IMR-90 (cell line): ENCODE data around the gene SH2B3. TPM values are rescaled to one million over a fixed set of nuclear protein-coding genes. Genes with fewer than 3 reads are reported as not detected.

Experiments used
- ATAC-seq: fragments of 200-7000 bp; cut with Tn5 transposase; 2 replicates; pipeline ENCODE4 v1.9.1; 2020; ENCODE audit warnings: low read depth, mild to moderate bottlenecking, moderate library complexity
- BruUV-seq: library from RNA; stranded (reverse); fragments of 400-500 nt; replicated peaks from 2 replicates; lab custom pipeline; 2021; lab: Mats Ljungman, UMichigan
- CTCF ChIA-PET: fragments of 300-600 bp; formaldehyde crosslinking; extraction: SDS; loops from one replicate; lab custom pipeline; 2021; ENCODE audit warnings: antibody characterized with exemption; lab: Yijun Ruan, JAX
- POLR2A ChIA-PET: fragments of 300-600 bp; sonication (Branson Sonifier 250); formaldehyde crosslinking; loops from one replicate; lab custom pipeline; 2022; ENCODE audit warnings: antibody characterized with exemption; ENCODE audit not compliant: unreplicated experiment; lab: Charles Lee
- DNase-seq: peaks from one replicate; pipeline ENCODE4 v3.0.0; 2013
- H2AFZ ChIP-seq: replicated peaks from 2 replicates; pipeline ENCODE3; 2013; ENCODE audit warnings: low read length, mild to moderate bottlenecking; ENCODE audit not compliant: poor library complexity
- H2AK5ac ChIP-seq: 2 replicates; pipeline ENCODE4 v1.6.1; 2013; ENCODE audit warnings: low read depth, low read length, inconsistent platforms
- H2AK9ac ChIP-seq: replicated peaks from 2 replicates; pipeline ENCODE3; 2013; ENCODE audit warnings: mild to moderate bottlenecking, low read depth, low read length, moderate library complexity; ENCODE audit not compliant: poor library complexity
- H2BK120ac ChIP-seq: 2 replicates; pipeline ENCODE4 v1.6.1; 2013; ENCODE audit warnings: low read depth, low read length, inconsistent platforms
- H2BK15ac ChIP-seq: 3 replicates; pipeline ENCODE4 v1.6.1; 2013; ENCODE audit warnings: low read depth, low read length, inconsistent platforms
- H2BK20ac ChIP-seq: 2 replicates; pipeline ENCODE4 v1.6.1; 2013; ENCODE audit warnings: low read depth, mild to moderate bottlenecking, inconsistent platforms, low read length, moderate library complexity
- H2BK5ac ChIP-seq: 2 replicates; pipeline ENCODE4 v1.6.1; 2013; ENCODE audit warnings: mild to moderate bottlenecking, low read depth, low read length, inconsistent platforms; ENCODE audit not compliant: poor library complexity, severe bottlenecking
- H3K14ac ChIP-seq: replicated peaks from 2 replicates; pipeline ENCODE4 v1.6.1; 2013; ENCODE audit warnings: low read depth, low read length, inconsistent platforms
- H3K18ac ChIP-seq: 2 replicates; pipeline ENCODE4 v1.6.1; 2013; ENCODE audit warnings: low read depth, low read length, control low read depth
- H3K23ac ChIP-seq: 2 replicates; pipeline ENCODE4 v1.6.1; 2013; ENCODE audit warnings: low read depth, low read length, inconsistent platforms
- H3K27ac ChIP-seq: 2 replicates; pipeline ENCODE4 v1.5.1; 2013; ENCODE audit warnings: mild to moderate bottlenecking, control low read depth, low read length; ENCODE audit not compliant: insufficient read depth
- H3K27me3 ChIP-seq: 2 replicates; pipeline ENCODE4 v1.6.1; 2013; ENCODE audit warnings: low read length; ENCODE audit not compliant: control insufficient read depth, insufficient read depth
- H3K36me3 ChIP-seq: 2 replicates; pipeline ENCODE4 v1.6.1; 2013; ENCODE audit warnings: low read length, mixed read lengths; ENCODE audit not compliant: control insufficient read depth, insufficient read depth
- H3K4ac ChIP-seq: 2 replicates; pipeline ENCODE4 v1.6.1; 2013; ENCODE audit warnings: low read depth, low read length, inconsistent platforms
- H3K4me1 ChIP-seq: 2 replicates; pipeline ENCODE4 v1.6.1; 2013; ENCODE audit warnings: low read length, mixed read lengths; ENCODE audit not compliant: control insufficient read depth, insufficient read depth
- H3K4me2 ChIP-seq: 2 replicates; pipeline ENCODE4 v1.6.1; 2013; ENCODE audit warnings: low read depth, mild to moderate bottlenecking, control low read depth, low read length, moderate library complexity
- H3K4me3 ChIP-seq: 2 replicates; pipeline ENCODE4 v1.5.1; 2013; ENCODE audit warnings: low read depth, mild to moderate bottlenecking, control low read depth, low read length, moderate library complexity; ENCODE audit not compliant: insufficient read depth
- H3K56ac ChIP-seq: 2 replicates; pipeline ENCODE4 v1.6.1; 2013; ENCODE audit warnings: low read length, inconsistent platforms; ENCODE audit not compliant: insufficient read depth; ENCODE audit errors: extremely low read depth
- H3K79me1 ChIP-seq, 2 experiments: 2 replicates each; pipeline ENCODE4 v1.6.1; 2013; ENCODE audit warnings: low read length in 2 of 2, inconsistent platforms in 1 of 2, low read depth in 1 of 2
- H3K9ac ChIP-seq: 2 replicates; pipeline ENCODE4 v1.6.1; 2013; ENCODE audit warnings: low read depth, low read length, control low read depth
- H3K9me1 ChIP-seq: 2 replicates; pipeline ENCODE4 v1.6.1; 2013; ENCODE audit warnings: low read length, inconsistent platforms; ENCODE audit not compliant: insufficient read depth
- H3K9me3 ChIP-seq: 2 replicates; pipeline ENCODE4 v1.6.1; 2013; ENCODE audit warnings: low read length; ENCODE audit not compliant: control insufficient read depth, insufficient read depth
- H4K20me1 ChIP-seq: 2 replicates; pipeline ENCODE4 v1.6.1; 2013; ENCODE audit warnings: low read length, inconsistent platforms; ENCODE audit not compliant: insufficient read depth
- H4K5ac ChIP-seq: 2 replicates; pipeline ENCODE4 v1.6.1; 2013; ENCODE audit warnings: mild to moderate bottlenecking, low read depth, low read length, control low read depth
- H4K8ac ChIP-seq, 2 experiments: 2 replicates each; pipeline ENCODE4 v1.6.1; 2013; ENCODE audit warnings: low read depth in 2 of 2, low read length in 2 of 2, control low read depth in 1 of 2, inconsistent platforms in 1 of 2
- H4K91ac ChIP-seq: 2 replicates; pipeline ENCODE4 v1.6.1; 2013; ENCODE audit warnings: low read depth, low read length, inconsistent platforms; ENCODE audit not compliant: insufficient read depth
- BHLHE40 ChIP-seq: fragments of 150-350 bp; IDR thresholded peaks from 2 replicates; pipeline ENCODE4 v1.6.1; 2016; ENCODE audit warnings: mild to moderate bottlenecking, low read depth, low read length
- CHD1 ChIP-seq: IDR thresholded peaks from 2 replicates; pipeline ENCODE4 v1.6.1; 2012; ENCODE audit warnings: low read depth, low read length, improper control_type of control experiment
- ELK1 ChIP-seq: fragments of 150-350 bp; IDR thresholded peaks from 2 replicates; pipeline ENCODE4 v1.6.1; 2016; ENCODE audit warnings: low read depth, mild to moderate bottlenecking, low read length, moderate library complexity, borderline replicate concordance
- MXI1 ChIP-seq: IDR thresholded peaks from 2 replicates; pipeline ENCODE4 v1.6.1; 2012; ENCODE audit warnings: low read depth, mild to moderate bottlenecking, low read length, moderate library complexity, borderline replicate concordance
- SMC3 ChIP-seq: fragments of 150-350 bp; IDR thresholded peaks from 2 replicates; pipeline ENCODE4 v1.6.1; 2016; ENCODE audit warnings: low read depth, mild to moderate bottlenecking, antibody characterized with exemption, low read length, moderate library complexity
- WGBS, 2 experiments: methylation state at CpG; one replicate each; pipeline versions ENCODE4 v1.1.5 to v1.1.7; 2013; ENCODE audit warnings: missing lambda C conversion rate in 2 of 2; ENCODE audit not compliant: insufficient read length in 1 of 2; ENCODE audit errors: extremely low coverage in 2 of 2; 5-methylcytosine and 5-hydroxymethylcytosine counted together
- dilution Hi-C: fragments of 300-500 bp; cut with HindIII; formaldehyde crosslinking; loops from one replicate; pipeline ENCODE4 v1.14.3; 2018; ENCODE audit warnings: low sequenced_read_pairs; ENCODE audit not compliant: unreplicated experiment
- in situ Hi-C: fragments of 300-500 bp; cut with MboI; formaldehyde crosslinking; loops from 3 replicates; pipeline ENCODE4 v1.14.3; 2019; ENCODE audit warnings: low sequenced_read_pairs, inconsistent platforms, mixed read lengths
- intact Hi-C: fragments of 100-400 bp; cut with micrococcal nuclease; formaldehyde crosslinking; loops from 2 replicates; pipeline ENCODE4 v1.10.0; 2022
- polyA plus RNA-seq, 3 experiments: library from polyadenylated mRNA; depleted of rRNA; stranded (reverse); fragments of >200 nt; gene quantifications; 2 replicates each; pipeline ENCODE4 v1.2.3, GENCODE V29; 2012; ENCODE audit warnings: low replicate concordance in 1 of 3
- total RNA-seq: library from RNA; depleted of rRNA; stranded (reverse); fragments of >200 nt; gene quantifications from 2 replicates; pipeline ENCODE4 v1.2.3, GENCODE V29; 2012
- TF ChIP-seq, protein P1 (sequence below): fragments of 150-350 bp; IDR thresholded peaks from 2 replicates; pipeline ENCODE4 v1.6.1; 2017; ENCODE audit warnings: mild to moderate bottlenecking, antibody characterized with exemption, low read length, low read depth

SH2B3 gene
- total and polyA plus RNA-seq, 2 of the 4 experiments (the other 2 are of a cell fraction): 9.3 to 20.2 TPM

GRCh38 chr12:111455448-111456320 lies 50.0 kb downstream of the SH2B3 start:
- no TSS peak for BruUV-seq
- in situ Hi-C loops: no loop called here

More at GRCh38 chr12:111455448-111456320, 50.0 kb downstream of the SH2B3 start:
- ATAC-seq (peak; percentile 36), DNase-seq (peak; percentile 81)
- Histone ChIP-seq H2BK15ac (no peak overlapping the region), H3K27ac (peak overlapping the region; percentile 38; the same call in 1 of the 2 replicates), H2BK20ac (no peak overlapping the region), H3K4me1 (peaks cover 13% of the 10 kb centered on the region), H3K23ac (no peak overlapping the region), H2AK5ac (peak overlapping the region; percentile 82; the same call in 1 of the 2 replicates), H3K36me3 (peaks cover 61% of the 10 kb centered on the region), H3K18ac (no peak overlapping the region), H3K9me1 (peaks cover 16% of the 10 kb centered on the region), H3K9ac (0 out of 2 replicates have a peak overlapping the region, but pooled peaks have one; percentile 4), H3K4me2 (no peak overlapping the region), H2BK5ac (peak overlapping the region; percentile 49), H4K91ac (0 out of 2 replicates have a peak overlapping the region, but pooled peaks have one; percentile 3), H4K8ac (peak overlapping the region in 1 of 2 experiments; percentile 44; a peak in 1 of 4 replicates), H4K5ac (no peak overlapping the region), H2AK9ac (no peak overlapping the region), H3K4ac (peak overlapping the region; percentile 28), H2AFZ (no peak overlapping the region), H3K56ac (no peak overlapping the region), H3K14ac (peak overlapping the region; percentile 58; the same call in 1 of the 2 replicates), H3K79me1 (peaks cover 21 to 71% of the 10 kb centered on the region in 2 experiments), H4K20me1 (peaks cover 33% of the 10 kb centered on the region), H3K27me3 (no peaks in the 10 kb centered on the region), H3K4me3 (no peak overlapping the region), H3K9me3 (no peaks in the 10 kb centered on the region), H2BK120ac (no peak overlapping the region)
- dilution Hi-C loops (no loop called here), intact Hi-C loops (no loop called here)
- CTCF ChIA-PET: interaction anchor here (0.6 to 1.6 kb wide), 2 partner anchors 9 to 59 kb away, joined by 3 to 9 read pairs; no protein-coding TSS in a partner anchor
- 97% methylated on average over 7 of the region's 15 CpGs; no CpG with 5 or more reads in 1 of the 2 experiments for WGBS, 2 experiments
- POLR2A ChIA-PET: no interaction called here
- TF ChIP-seq, protein P1, sequence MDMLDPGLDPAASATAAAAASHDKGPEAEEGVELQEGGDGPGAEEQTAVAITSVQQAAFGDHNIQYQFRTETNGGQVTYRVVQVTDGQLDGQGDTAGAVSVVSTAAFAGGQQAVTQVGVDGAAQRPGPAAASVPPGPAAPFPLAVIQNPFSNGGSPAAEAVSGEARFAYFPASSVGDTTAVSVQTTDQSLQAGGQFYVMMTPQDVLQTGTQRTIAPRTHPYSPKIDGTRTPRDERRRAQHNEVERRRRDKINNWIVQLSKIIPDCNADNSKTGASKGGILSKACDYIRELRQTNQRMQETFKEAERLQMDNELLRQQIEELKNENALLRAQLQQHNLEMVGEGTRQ: peak; percentile 63
- TF ChIP-seq CHD1 (no peak), BHLHE40 (peak; percentile 60; the same call in 1 of the 2 replicates), SMC3 (no peak), ELK1 (no peak), MXI1 (no peak)
